ENCODE data around the gene ECHS1. TPM values are rescaled to one million over a fixed set of nuclear protein-coding genes. Genes with fewer than 3 reads are reported as not detected.

Gene ECHS1
- total RNA-seq (10 to 100 TPM; 29.7 to 30.6 TPM), polyA plus RNA-seq (100 to 1,000 TPM in 1 of 2 donors, 10 to 100 TPM in 1; 81.4 to 117 TPM)

DNA sequence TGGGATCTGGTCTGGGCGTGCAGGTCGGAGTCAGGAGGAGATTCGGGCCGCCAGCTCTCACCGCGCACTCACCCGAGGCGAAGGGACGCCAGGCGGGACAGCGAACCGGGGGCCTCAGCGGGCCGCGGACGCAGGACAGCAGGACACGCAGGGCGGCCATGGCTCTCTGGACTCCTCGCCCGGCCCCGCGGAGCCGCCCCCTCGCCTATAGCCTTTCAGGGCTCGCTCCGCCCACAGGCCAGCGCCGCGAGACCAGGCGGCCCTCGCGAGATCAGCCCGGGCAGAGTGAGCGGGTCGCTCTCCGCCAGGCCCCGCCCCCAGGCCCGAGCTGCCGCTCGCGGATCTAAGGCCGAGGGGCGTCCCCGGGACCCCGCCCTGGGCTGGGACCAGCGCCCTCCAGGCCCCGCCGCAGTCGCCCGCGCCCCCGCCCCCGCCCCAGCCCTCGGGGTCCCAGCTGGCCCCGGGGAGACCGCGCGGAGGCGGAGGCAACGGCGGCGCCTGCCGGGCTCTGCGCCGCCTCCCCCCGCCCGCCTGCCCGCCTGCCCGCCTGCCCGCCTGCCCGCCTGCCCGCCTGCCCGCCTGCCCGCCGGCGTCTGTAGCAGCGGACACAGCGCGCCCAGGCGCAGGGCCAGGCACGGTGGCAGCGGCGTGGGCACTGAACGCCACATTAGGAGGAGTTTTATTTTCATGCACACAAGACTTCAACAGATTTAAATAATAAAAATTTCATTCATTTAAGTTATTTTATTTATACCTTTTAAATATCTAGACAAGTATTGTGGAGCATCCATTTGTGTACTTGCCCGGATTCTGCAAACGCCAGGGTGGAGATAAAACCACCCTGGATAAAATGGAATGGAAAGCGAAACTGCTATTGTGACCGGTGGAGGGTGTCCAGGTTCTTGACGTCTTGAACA lies at the start of gene ECHS1:
Gene ECHS1, minus strand, starts transcription at position 181 of the 917 bp plus-strand sequence. Its CDS starts 21 bp downstream, at position 160.
- CTCF ChIA-PET (ENCODE audit: partially characterized antibody): interaction anchor here (0.7 to 1.7 kb wide), 2 partner anchors 44 to 127 kb away, joined by 3 to 6 read pairs; no protein-coding TSS in a partner anchor

DNA sequence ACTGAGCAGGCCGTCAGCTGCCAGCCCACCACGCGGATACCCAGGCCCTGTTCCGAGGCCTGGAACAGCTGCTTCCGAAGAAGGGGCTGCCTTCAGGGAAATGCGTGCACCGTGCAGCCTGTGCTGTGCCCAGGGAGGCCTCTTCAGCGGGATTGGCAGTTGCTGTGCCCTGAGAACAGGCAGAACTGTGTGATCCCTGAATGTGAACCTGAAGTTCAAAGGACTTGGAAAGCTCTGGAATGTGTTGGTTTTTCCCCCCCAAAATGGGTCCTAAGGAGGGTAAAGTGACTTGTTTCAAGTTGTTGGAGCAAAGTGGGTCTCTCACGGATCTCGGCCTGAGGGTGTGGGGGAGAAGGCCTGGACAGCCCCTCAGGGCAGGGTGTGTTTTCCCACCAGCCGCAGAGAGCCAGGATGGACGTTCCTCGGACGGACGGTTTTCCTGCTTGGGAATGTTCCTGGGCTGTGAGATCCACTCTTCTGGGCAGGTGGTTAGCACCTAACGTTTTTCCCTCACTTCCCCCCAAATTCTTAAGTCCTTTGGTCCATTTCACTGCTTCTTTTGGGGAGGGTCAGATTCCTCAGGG lies 49.2 kb upstream of the ECHS1 start:
- H3K4me3 ChIP-seq (ENCODE audit: low read length in 2 of 2): no peak overlapping the region
- H3K4me1 ChIP-seq (ENCODE audit: insufficient read depth, low read length): no peaks in the 10 kb centered on the region
- Mint-ChIP-seq H3K9me3 (no peaks in the 10 kb centered on the region), H3K27ac (no peak overlapping the region), H3K27me3 (peaks cover 0 to 5% of the 10 kb centered on the region in 2 donors), H3K4me1 (peaks cover 0 to 1% (median 0%) of the 10 kb centered on the region in 4 donors), H3K4me3 (no peak overlapping the region), H3K36me3 (peaks cover 3 to 10% of the 10 kb centered on the region in 2 donors)
- intact Hi-C loops (cut with micrococcal nuclease): no loop called here
- no peak overlapping the region for H3K27ac ChIP-seq (ENCODE audit: low read depth, low read length)
- DNase-seq: no peak
- H3K36me3 ChIP-seq (ENCODE audit: insufficient read depth, low read length): no peaks in the 10 kb centered on the region
- CTCF ChIA-PET (ENCODE audit: partially characterized antibody): interaction anchor here (1.5 kb wide), 1 partner anchor 93 kb away, joined by 3 read pairs; no protein-coding TSS in a partner anchor
- H3K27me3 ChIP-seq (ENCODE audit: insufficient read depth, low read length): no peaks in the 10 kb centered on the region
- POLR2A ChIA-PET (ENCODE audit: partially characterized antibody): no interaction called here
- H3K9me3 ChIP-seq (ENCODE audit: control insufficient read depth in 1 of 2, low read length in 2 of 2): no peaks in the 10 kb centered on the region

More for the DNA sequence above, at the start of gene ECHS1:
- Mint-ChIP-seq H3K4me3 (peak within 1 kb of the TSS; percentile 69 to 86 (median 82)), H3K4me1 (peaks cover 2 to 24% (median 14%) of the 10 kb centered on the region in 4 donors), H3K9me3 (no peaks in the 10 kb centered on the region), H3K27me3 (no peaks in the 10 kb centered on the region), H3K27ac (peak within 1 kb of the TSS in 6 of 7 donors; percentile 13 to 90 (median 78)), H3K36me3 (peaks cover 12 to 20% of the 10 kb centered on the region in 2 donors)
- peak; percentile 90 to 95 (median 91) for DNase-seq
- Histone ChIP-seq H3K27ac (ENCODE audit: low read depth, low read length) (peak within 1 kb of the TSS; percentile 51), H3K9me3 (ENCODE audit: control insufficient read depth in 1 of 2, low read length in 2 of 2) (no peaks in the 10 kb centered on the region), H3K4me1 (ENCODE audit: insufficient read depth, low read length) (peaks cover 18% of the 10 kb centered on the region), H3K27me3 (ENCODE audit: insufficient read depth, low read length) (no peaks in the 10 kb centered on the region), H3K36me3 (ENCODE audit: insufficient read depth, low read length) (peaks cover 15% of the 10 kb centered on the region), H3K4me3 (ENCODE audit: low read length in 2 of 2) (peak within 1 kb of the TSS in 1 of 2 donors; percentile 63)
- POLR2A ChIA-PET (ENCODE audit: partially characterized antibody): interaction anchor here (0.6 to 1.4 kb wide), 8 partner anchors 12 to 1399 kb away, joined by 3 to 18 read pairs (median 4); no protein-coding TSS in a partner anchor
- intact Hi-C loops (cut with micrococcal nuclease): loop anchor here (1.0 to 2.0 kb wide), 4 partner anchors 15 to 64 kb away; partner anchors contain the start of genes FUOM and MTG1

DNA sequence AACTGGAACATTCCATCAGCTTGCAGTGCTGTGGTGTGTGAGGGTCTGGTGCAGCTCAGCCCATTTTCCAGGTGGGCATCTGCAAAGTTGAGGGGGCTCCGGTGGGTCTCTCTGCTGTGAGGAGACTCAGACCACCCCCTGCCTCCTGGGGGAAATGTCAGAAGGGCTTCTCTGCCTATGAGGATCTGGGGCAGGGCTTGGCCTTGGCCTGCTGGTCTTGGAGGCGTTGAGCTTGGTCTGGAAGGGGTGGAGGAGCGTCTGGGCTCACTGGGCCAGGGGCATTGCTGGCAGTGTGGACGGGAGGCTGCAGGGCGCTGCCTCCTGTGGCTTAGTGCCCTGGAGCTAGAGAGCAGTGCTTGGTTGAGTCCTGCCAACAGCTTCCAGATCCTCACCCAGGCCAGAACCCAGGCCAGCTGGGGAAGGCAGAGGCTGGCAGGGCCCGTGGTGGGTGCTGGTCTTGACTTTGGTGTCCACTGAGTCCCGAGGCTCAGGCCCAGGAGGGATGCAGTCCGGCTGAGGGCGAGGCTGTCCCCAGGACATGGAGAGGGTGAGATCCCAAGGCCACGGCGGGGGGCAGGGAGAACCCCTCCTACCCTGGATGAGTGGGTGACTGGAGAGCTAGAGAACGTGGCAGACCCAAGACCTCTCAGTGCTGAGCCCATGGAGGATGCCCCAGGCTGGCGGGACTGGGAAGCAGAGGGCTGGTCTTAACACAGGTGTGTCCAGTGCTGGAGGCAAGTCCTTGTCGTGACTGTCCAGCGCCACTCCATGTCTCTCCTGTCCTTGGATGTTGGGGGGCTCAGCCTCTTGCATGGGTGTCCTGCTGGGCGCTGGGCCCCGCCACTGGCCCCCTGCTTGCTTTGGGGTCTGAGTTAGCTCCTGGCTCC lies 48.4 kb upstream of the ECHS1 start:
- DNase-seq: peak in 1 of 5 donors; percentile 28
- H3K27me3 ChIP-seq (ENCODE audit: insufficient read depth, low read length): no peaks in the 10 kb centered on the region
- H3K4me1 Mint-ChIP-seq: peaks cover 0 to 1% (median 0%) of the 10 kb centered on the region in 4 donors
- POLR2A ChIA-PET (ENCODE audit: partially characterized antibody): interaction anchor here (1.3 kb wide), 1 partner anchor 31 kb away, joined by 4 read pairs; no protein-coding TSS in a partner anchor
- peak overlapping the region in 3 of 8 donors; percentile 36 to 39 (median 39) for H3K4me3 Mint-ChIP-seq
- H3K36me3 Mint-ChIP-seq: peaks cover 3 to 10% of the 10 kb centered on the region in 2 donors
- H3K27ac ChIP-seq (ENCODE audit: low read depth, low read length): no peak overlapping the region
- no peaks in the 10 kb centered on the region for H3K36me3 ChIP-seq (ENCODE audit: insufficient read depth, low read length)
- CTCF ChIA-PET (ENCODE audit: partially characterized antibody): interaction anchor here (1.5 kb wide), 1 partner anchor 92 kb away, joined by 3 read pairs; no protein-coding TSS in a partner anchor
- no peak overlapping the region for H3K4me3 ChIP-seq (ENCODE audit: low read length in 2 of 2)
- intact Hi-C loops (cut with micrococcal nuclease): no loop called here
- no peaks in the 10 kb centered on the region for H3K9me3 Mint-ChIP-seq
- H3K9me3 ChIP-seq (ENCODE audit: control insufficient read depth in 1 of 2, low read length in 2 of 2): no peaks in the 10 kb centered on the region
- H3K27me3 Mint-ChIP-seq: peaks cover 0 to 5% of the 10 kb centered on the region in 2 donors
- H3K27ac Mint-ChIP-seq: no peak overlapping the region
- H3K4me1 ChIP-seq (ENCODE audit: insufficient read depth, low read length): no peaks in the 10 kb centered on the region

DNA sequence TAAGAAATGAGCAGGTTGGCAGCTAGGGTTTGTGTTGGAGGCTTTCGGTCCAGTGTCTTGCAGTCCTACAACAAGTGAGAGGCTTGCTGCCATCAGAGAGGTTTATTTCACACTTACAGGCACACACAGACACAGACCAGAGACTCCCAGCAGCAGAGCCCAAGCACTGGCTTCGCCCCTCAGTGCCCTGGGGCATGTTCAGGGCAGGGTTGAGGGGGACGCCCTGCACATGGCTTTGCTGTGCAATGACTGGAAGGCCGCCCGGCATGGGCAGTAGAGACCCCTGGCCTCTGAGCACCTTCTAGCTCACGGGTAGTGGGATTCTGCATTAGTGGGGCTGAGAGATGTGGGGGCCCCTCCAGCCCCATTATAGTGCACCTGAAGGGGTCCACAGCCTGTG lies 47.4 kb upstream of the ECHS1 start:
- H3K4me3 ChIP-seq (ENCODE audit: low read length in 2 of 2): no peak overlapping the region
- Mint-ChIP-seq H3K27ac (no peak overlapping the region), H3K36me3 (peaks cover 11 to 15% of the 10 kb centered on the region in 2 donors), H3K27me3 (peaks cover 0 to 5% of the 10 kb centered on the region in 2 donors), H3K4me1 (peaks cover 0 to 2% (median 1%) of the 10 kb centered on the region in 4 donors), H3K9me3 (peaks cover 0 to 3% (median 0%) of the 10 kb centered on the region in 8 donors), H3K4me3 (peak overlapping the region in 1 of 8 donors; percentile 46)
- no peaks in the 10 kb centered on the region for H3K9me3 ChIP-seq (ENCODE audit: control insufficient read depth in 1 of 2, low read length in 2 of 2)
- POLR2A ChIA-PET (ENCODE audit: partially characterized antibody): interaction anchor here (0.5 to 1.3 kb wide), 2 partner anchors 30 to 511 kb away, joined by 3 to 4 read pairs; no protein-coding TSS in a partner anchor
- H3K36me3 ChIP-seq (ENCODE audit: insufficient read depth, low read length): peaks cover 1% of the 10 kb centered on the region
- no peak for DNase-seq
- no peaks in the 10 kb centered on the region for H3K27me3 ChIP-seq (ENCODE audit: insufficient read depth, low read length)
- CTCF ChIA-PET (ENCODE audit: partially characterized antibody): no interaction called here
- H3K4me1 ChIP-seq (ENCODE audit: insufficient read depth, low read length): no peaks in the 10 kb centered on the region
- H3K27ac ChIP-seq (ENCODE audit: low read depth, low read length): no peak overlapping the region
- intact Hi-C loops (cut with micrococcal nuclease): no loop called here

DNA sequence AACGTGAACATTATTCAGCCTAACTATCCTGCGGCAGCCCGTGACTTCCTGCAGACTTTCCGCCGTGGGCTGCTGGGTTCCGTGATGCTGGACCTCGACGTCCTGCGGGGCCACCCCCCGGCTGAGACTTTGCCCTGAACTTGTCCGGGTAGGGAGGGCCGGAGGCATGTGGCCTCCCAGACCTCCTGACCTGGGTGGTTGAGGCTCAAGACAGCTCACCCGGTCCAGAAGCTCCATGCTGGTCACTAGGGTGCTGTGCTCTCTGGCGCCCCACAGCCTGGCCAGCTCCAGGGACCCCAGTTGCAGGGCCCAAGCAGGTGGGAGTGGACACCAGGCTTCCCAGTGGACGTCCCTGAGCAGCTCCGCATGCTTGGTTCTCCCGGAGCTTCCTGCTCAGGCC lies 46.9 kb upstream of the ECHS1 start:
- Mint-ChIP-seq H3K36me3 (peaks cover 16 to 21% of the 10 kb centered on the region in 2 donors), H3K27me3 (peaks cover 0 to 5% of the 10 kb centered on the region in 2 donors), H3K4me1 (peaks cover 0 to 3% (median 2%) of the 10 kb centered on the region in 4 donors), H3K27ac (no peak overlapping the region), H3K4me3 (no peak overlapping the region), H3K9me3 (peaks cover 0 to 3% (median 0%) of the 10 kb centered on the region in 8 donors)
- Histone ChIP-seq H3K9me3 (ENCODE audit: control insufficient read depth in 1 of 2, low read length in 2 of 2) (no peaks in the 10 kb centered on the region), H3K4me1 (ENCODE audit: insufficient read depth, low read length) (no peaks in the 10 kb centered on the region), H3K27me3 (ENCODE audit: insufficient read depth, low read length) (no peaks in the 10 kb centered on the region), H3K4me3 (ENCODE audit: low read length in 2 of 2) (no peak overlapping the region), H3K36me3 (ENCODE audit: insufficient read depth, low read length) (peaks cover 7% of the 10 kb centered on the region), H3K27ac (ENCODE audit: low read depth, low read length) (no peak overlapping the region)
- no peak for DNase-seq
- CTCF ChIA-PET (ENCODE audit: partially characterized antibody): no interaction called here
- POLR2A ChIA-PET (ENCODE audit: partially characterized antibody): interaction anchor here (0.5 to 1.3 kb wide), 2 partner anchors 30 to 510 kb away, joined by 3 to 4 read pairs; no protein-coding TSS in a partner anchor
- intact Hi-C loops (cut with micrococcal nuclease): no loop called here

DNA sequence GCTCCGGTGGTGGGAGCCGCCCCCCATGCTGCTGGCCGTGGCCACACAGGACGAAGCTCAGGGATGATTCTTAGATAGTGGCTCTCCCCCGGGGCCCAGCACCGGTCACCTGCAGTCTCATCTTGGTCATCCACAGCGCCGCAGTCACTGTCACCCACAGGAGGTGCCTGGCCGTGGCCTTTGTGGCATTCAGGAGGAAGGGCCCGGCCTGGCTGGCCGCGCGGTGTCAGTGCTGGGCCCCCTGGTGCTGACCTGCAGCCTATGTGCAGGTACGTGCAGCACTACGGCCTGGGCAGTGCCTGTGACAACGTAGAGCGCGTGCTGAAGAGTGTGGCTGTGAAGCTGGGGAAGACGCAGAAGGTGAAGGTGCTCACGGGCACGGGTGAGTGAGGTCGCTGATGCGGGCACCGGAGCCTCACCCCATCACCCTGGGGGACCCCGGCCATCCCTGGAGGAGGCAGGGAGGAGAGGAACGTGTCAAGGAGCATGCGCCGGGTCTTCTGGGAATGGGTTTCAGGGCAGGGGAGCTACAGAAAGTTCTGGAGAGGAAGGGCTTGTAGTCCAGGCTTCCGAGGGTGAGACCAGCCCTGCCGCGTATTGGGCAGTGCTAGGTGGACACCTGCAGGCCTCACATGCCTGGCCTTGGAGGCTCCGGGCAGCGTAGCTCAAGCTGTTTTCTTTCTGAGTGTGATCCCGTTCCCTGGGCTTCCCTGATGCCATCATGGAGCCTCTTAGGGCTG lies 46.2 kb upstream of the ECHS1 start:
- ChIA-PET CTCF (ENCODE audit: partially characterized antibody) (interaction anchor here (1.7 kb wide), 1 partner anchor 10 kb away, joined by 5 read pairs; no protein-coding TSS in a partner anchor), POLR2A (ENCODE audit: partially characterized antibody) (no interaction called here)
- Histone ChIP-seq H3K9me3 (ENCODE audit: control insufficient read depth in 1 of 2, low read length in 2 of 2) (no peaks in the 10 kb centered on the region), H3K27me3 (ENCODE audit: insufficient read depth, low read length) (no peaks in the 10 kb centered on the region), H3K4me1 (ENCODE audit: insufficient read depth, low read length) (no peaks in the 10 kb centered on the region), H3K27ac (ENCODE audit: low read depth, low read length) (no peak overlapping the region), H3K36me3 (ENCODE audit: insufficient read depth, low read length) (peaks cover 7% of the 10 kb centered on the region), H3K4me3 (ENCODE audit: low read length in 2 of 2) (no peak overlapping the region)
- peaks cover 0 to 5% of the 10 kb centered on the region in 2 donors for H3K27me3 Mint-ChIP-seq
- H3K4me1 Mint-ChIP-seq: peaks cover 0 to 3% (median 2%) of the 10 kb centered on the region in 4 donors
- no peak for DNase-seq
- H3K4me3 Mint-ChIP-seq: no peak overlapping the region
- intact Hi-C loops (cut with micrococcal nuclease): no loop called here
- peaks cover 0 to 3% (median 0%) of the 10 kb centered on the region in 8 donors for H3K9me3 Mint-ChIP-seq
- H3K36me3 Mint-ChIP-seq: peaks cover 16 to 23% of the 10 kb centered on the region in 2 donors
- H3K27ac Mint-ChIP-seq: no peak overlapping the region

Measured in CD4-positive, alpha-beta memory T cell (primary cell).